GM12801 (cell line): Measurements from ENCODE around the gene CRABP1.

Source experiments
- CTCF ChIP-seq: IDR thresholded peaks from one replicate; pipeline ENCODE4 v1.5.1; 2011; ENCODE audit warnings: control low read depth; ENCODE audit not compliant: insufficient read length; ENCODE audit errors: extremely low read depth

The CRABP1 gene

GRCh38 chr15:78369161-78369560 lies 29.0 kb downstream of the CRABP1 start:
- no peak for TF ChIP-seq CTCF

GRCh38 chr15:78370013-78370412 lies 29.9 kb downstream of the CRABP1 start:
- no peak for TF ChIP-seq CTCF

GRCh38 chr15:78372880-78373279 lies 32.7 kb downstream of the CRABP1 start:
- no peak for TF ChIP-seq CTCF

DNA sequence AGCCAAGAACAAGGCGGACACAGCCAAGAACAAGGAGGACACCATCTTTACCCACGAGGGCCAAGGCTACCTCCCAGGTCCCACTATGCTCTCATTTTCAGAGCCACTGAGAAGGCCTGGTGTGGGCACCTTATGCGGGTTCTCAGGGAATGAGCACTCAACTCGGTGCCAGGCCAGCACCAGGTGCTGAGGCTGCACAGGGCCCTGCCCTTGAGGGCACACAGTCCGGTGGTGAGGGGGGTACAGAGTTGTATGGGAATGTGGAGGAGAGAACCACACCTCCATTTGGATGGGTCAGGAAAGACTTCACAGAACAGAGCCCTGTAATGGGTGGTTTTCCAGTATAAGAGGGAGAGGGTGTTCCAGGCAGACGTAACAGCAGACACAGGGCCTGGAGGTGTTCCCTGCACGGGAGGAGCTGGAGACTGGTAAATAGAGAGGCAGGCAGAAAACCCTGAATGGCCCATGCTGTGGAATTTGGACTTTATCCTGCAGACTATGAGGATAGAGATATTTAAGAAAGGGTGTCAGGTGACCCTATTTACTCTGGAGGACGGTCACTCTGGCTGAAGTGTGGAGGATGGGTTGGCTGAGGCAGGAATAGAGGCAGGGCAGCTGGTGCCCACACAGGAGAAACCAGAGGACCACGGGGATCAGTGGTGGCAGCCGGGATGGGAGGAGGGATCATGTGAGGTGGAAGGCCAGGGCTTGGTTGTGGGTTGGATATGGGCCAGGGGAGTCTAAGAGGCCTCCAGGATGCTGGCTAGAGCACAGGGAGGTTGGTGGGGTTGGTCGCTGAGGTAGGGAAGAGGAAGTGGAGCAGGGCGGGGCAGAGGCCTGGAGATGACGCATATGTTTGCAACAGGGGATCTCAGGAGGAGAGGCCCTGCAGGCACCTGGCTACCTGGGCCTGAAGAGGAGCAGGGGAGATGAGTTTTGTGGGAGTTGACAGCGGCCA lies 34.6 kb downstream of the CRABP1 start:
- no peak for TF ChIP-seq CTCF

- TF ChIP-seq CTCF = no peak
Measured at GRCh38 chr15:78382114-78382880, 42.1 kb downstream of the CRABP1 start.

GRCh38 chr15:78384651-78385050 lies 44.5 kb downstream of the CRABP1 start:
- no peak for TF ChIP-seq CTCF

DNA sequence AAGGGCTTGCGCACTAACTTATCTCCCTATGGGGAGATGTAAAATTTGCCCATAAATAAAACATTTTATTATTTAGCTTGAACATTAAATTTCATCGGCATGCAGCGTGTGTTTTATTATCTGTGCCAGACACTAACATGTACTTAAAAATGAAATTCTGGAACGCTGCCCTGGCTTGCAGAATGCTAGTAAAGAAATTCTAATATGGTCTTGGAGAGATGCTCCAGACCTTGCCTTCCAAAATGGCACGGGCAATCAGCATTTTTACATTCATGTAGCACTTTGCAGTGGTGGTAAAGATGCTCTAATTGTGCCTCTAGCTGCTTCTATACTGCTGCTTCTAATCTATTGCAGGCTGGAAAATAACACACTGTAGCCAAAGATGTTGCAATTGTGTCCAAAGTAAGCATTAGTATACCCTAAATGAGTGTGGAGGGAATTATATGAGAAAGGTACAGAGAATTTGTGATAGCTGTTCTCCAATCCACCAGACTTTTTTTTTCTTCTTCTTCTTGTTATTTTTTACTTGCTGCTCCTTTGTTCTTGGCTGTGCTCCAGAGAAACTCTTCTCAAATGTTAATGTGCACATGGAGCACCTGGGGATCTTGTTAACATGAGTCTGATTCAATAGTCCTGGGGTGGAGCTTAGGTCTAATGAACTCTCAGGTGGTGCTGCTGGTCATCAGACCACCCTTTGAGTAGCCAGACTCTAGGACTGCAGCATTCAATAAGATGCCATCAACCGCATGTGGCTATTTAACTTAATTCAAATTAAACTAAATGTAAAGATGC lies 47.3 kb downstream of the CRABP1 start:
- TF ChIP-seq CTCF = no peak
